Measurements from ENCODE around the gene FNDC8.
"Not testable (repeated sequence)": the region's sequence is repeated elsewhere in the genome, so short reads cannot be mapped to it uniquely, and the experiment has no call there.

The FNDC8 gene

GRCh38 chr17:35121315-35121714 lies at the start of gene FNDC8:
Gene FNDC8 (plus strand): TSS chr17:35121615. CDS start chr17:35121694, 79 bp downstream.
- DNase-seq, result no peak

- DNase-seq, result no peak
Measured at GRCh38 chr17:35073183-35073790, 48.1 kb upstream of the FNDC8 start.

- DNase-seq, result no peak
Measured at GRCh38 chr17:35073991-35074627, 47.3 kb upstream of the FNDC8 start.

GRCh38 chr17:35074711-35075707 lies 46.4 kb upstream of the FNDC8 start:
- DNase-seq, result peak; percentile 22

GRCh38 chr17:35076874-35077273 lies 44.5 kb upstream of the FNDC8 start:
- no peak for DNase-seq

- peak; percentile 65 for DNase-seq
Measured at GRCh38 chr17:35079547-35080423, 41.6 kb upstream of the FNDC8 start.

- no peak for DNase-seq
Measured at GRCh38 chr17:35080536-35080935, 40.9 kb upstream of the FNDC8 start.

GRCh38 chr17:35081638-35082037 lies 39.8 kb upstream of the FNDC8 start:
- no peak for DNase-seq

GRCh38 chr17:35082073-35082657 lies 39.2 kb upstream of the FNDC8 start:
- peak; percentile 90 for DNase-seq

- DNase-seq, result no peak
Measured at GRCh38 chr17:35083071-35083470, 38.3 kb upstream of the FNDC8 start.

GRCh38 chr17:35084987-35085386 lies 36.4 kb upstream of the FNDC8 start:
- DNase-seq, result peak; percentile 19

GRCh38 chr17:35086164-35086563 lies 35.3 kb upstream of the FNDC8 start:
- no peak for DNase-seq

- no peak for DNase-seq
Measured at GRCh38 chr17:35086931-35087573, 34.4 kb upstream of the FNDC8 start.

GRCh38 chr17:35087731-35088355 lies 33.6 kb upstream of the FNDC8 start:
- peak; percentile 87 for DNase-seq

- peak; percentile 87 for DNase-seq
Measured at GRCh38 chr17:35088356-35088880, 33.0 kb upstream of the FNDC8 start.

- peak; percentile 96 for DNase-seq
Measured at GRCh38 chr17:35088881-35089585, 32.4 kb upstream of the FNDC8 start.

- peak; percentile 55 for DNase-seq
Measured at GRCh38 chr17:35089586-35090296, 31.7 kb upstream of the FNDC8 start.

- DNase-seq, result not testable (repeated sequence)
Measured at GRCh38 chr17:35090707-35091106, 30.7 kb upstream of the FNDC8 start.

GRCh38 chr17:35094902-35095301 lies 26.5 kb upstream of the FNDC8 start:
- no peak for DNase-seq
